A673 (cell line): ENCODE data around the gene TENM4. TPM values are rescaled to one million over a fixed set of nuclear protein-coding genes. Genes with fewer than 3 reads are reported as not detected.

Experiments
- BruUV-seq: library from RNA; stranded (reverse); fragments of 400-500 nt; replicated peaks from 2 replicates; lab custom pipeline; 2021; lab: Mats Ljungman, UMichigan
- CTCF ChIA-PET: fragments of 300-600 bp; sonication (Branson Sonifier 250); formaldehyde crosslinking; loops from one replicate; lab custom pipeline; 2022; ENCODE audit warnings: antibody characterized with exemption; lab: Charles Lee
- POLR2A ChIA-PET: fragments of 300-600 bp; sonication (Branson Sonifier 250); formaldehyde crosslinking; loops from one replicate; lab custom pipeline; 2022; ENCODE audit warnings: antibody characterized with exemption; ENCODE audit not compliant: low non-redundant PET; lab: Charles Lee
- DNase-seq: peaks from one replicate; pipeline ENCODE4 v3.0.0-alpha.2; 2015; ENCODE audit warnings: low spot score
- H3K27ac ChIP-seq: fragments of 200-600 bp; sonication (generic); 2 replicates; pipeline ENCODE4 v1.5.1; 2016; ENCODE audit warnings: mixed run types, low read depth, mild to moderate bottlenecking, mixed read lengths, antibody characterized with exemption, low read length; ENCODE audit not compliant: poor library complexity, severe bottlenecking
- H3K27me3 ChIP-seq: fragments of 200-600 bp; sonication (generic); replicated peaks from 2 replicates; pipeline ENCODE4 v1.6.1; 2017; ENCODE audit warnings: mixed run types, low read depth, mild to moderate bottlenecking, mixed read lengths, antibody characterized with exemption, low read length; ENCODE audit not compliant: insufficient read depth, poor library complexity
- H3K36me3 ChIP-seq: fragments of 200-600 bp; sonication (generic); 2 replicates; pipeline ENCODE4 v1.6.1; 2016; ENCODE audit warnings: mixed run types, mild to moderate bottlenecking, mixed read lengths, antibody characterized with exemption, low read length; ENCODE audit not compliant: insufficient read depth, poor library complexity, severe bottlenecking
- H3K4me1 ChIP-seq: fragments of 200-600 bp; sonication (generic); 2 replicates; pipeline ENCODE4 v1.6.1; 2017; ENCODE audit warnings: mixed run types, mild to moderate bottlenecking, mixed read lengths, antibody characterized with exemption, low read length; ENCODE audit not compliant: insufficient read depth, poor library complexity, severe bottlenecking
- H3K4me3 ChIP-seq: fragments of 200-600 bp; sonication (generic); 2 replicates; pipeline ENCODE4 v1.5.1; 2016; ENCODE audit warnings: low read depth, mixed run types, mild to moderate bottlenecking, mixed read lengths, low read length; ENCODE audit not compliant: poor library complexity, severe bottlenecking
- H3K9me3 ChIP-seq: fragments of 200-600 bp; sonication (generic); 2 replicates; pipeline ENCODE4 v1.6.1; 2016; ENCODE audit warnings: mixed run types, low read depth, mild to moderate bottlenecking, mixed read lengths, antibody characterized with exemption, low read length; ENCODE audit not compliant: poor library complexity, severe bottlenecking
- EZH2 ChIP-seq: fragments of 200-600 bp; sonication (generic); IDR thresholded peaks from 2 replicates; pipeline ENCODE4 v1.6.1; 2017; ENCODE audit warnings: borderline replicate concordance, low read depth, mild to moderate bottlenecking, mixed read lengths, antibody characterized with exemption, low read length; ENCODE audit not compliant: poor library complexity, severe bottlenecking
- intact Hi-C: fragments of 100-400 bp; cut with micrococcal nuclease; formaldehyde crosslinking; loops from one replicate; pipeline ENCODE4 v1.10.0; 2022; ENCODE audit not compliant: unreplicated experiment
- total RNA-seq: library from RNA; stranded (reverse); gene quantifications from 2 replicates; pipeline ENCODE4 v1.2.3, GENCODE V29; 2021
- TF ChIP-seq, protein P1 (sequence below): fragments of 300-800, 200-600 bp; sonication (generic); conservative IDR thresholded peaks from 2 replicates; pipeline ENCODE4 v1.5.1; 2017; ENCODE audit warnings: low read depth, mild to moderate bottlenecking, antibody characterized with exemption, low read length, moderate library complexity, mixed read lengths

Gene TENM4
- total RNA-seq, 1 experiment from 2014 or later: 0.11 TPM

DNA sequence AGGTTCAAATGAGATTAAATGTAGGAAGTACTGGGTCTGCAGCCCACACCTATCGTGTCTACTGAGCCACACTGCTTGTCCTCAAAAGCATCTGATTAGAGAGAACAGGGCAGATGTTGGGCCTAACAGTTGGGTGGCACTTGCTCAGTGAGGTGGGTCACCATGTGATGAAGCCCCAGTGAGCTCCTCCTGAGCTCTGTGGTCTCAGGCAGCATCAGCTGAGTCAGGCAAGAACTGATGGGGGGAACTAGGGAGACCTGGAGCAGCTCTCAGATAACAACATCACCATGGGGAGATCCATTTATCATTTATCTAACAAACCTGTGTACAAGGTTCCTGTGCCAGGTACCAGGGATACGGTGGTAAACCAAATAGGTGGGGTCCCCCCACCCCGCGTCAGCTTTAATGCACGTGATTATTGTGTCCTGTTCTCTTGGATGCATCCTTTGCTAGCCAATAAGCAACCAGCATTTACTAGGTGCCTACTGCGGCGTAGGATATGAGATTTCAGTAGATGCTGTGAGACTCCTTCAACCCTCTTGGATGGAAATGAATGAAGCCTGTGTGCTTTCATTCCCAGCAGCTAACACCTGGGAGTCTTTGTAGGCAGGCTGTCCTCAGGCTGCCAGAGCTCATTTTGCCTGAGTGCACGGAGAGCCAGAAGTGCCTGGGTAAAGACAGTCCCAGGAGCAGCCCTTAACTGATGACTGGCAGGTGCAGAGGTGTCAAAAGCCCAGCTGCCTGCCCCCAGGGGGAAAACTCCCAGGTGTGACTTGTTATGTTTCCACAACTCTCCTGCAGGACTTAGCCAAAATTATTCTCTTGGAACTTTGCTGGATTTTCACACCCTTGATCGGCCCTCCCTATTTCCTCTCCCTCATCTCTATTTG, 792.6 kb downstream of the TENM4 start:
- Histone ChIP-seq H3K4me1 (no peaks in the 10 kb centered on the region), H3K4me3 (no peak overlapping the region), H3K9me3 (no peaks in the 10 kb centered on the region), H3K27ac (no peak overlapping the region), H3K36me3 (no peaks in the 10 kb centered on the region), H3K27me3 (no peaks in the 10 kb centered on the region)
- no peak for TF ChIP-seq EZH2
- TF ChIP-seq, protein P1, sequence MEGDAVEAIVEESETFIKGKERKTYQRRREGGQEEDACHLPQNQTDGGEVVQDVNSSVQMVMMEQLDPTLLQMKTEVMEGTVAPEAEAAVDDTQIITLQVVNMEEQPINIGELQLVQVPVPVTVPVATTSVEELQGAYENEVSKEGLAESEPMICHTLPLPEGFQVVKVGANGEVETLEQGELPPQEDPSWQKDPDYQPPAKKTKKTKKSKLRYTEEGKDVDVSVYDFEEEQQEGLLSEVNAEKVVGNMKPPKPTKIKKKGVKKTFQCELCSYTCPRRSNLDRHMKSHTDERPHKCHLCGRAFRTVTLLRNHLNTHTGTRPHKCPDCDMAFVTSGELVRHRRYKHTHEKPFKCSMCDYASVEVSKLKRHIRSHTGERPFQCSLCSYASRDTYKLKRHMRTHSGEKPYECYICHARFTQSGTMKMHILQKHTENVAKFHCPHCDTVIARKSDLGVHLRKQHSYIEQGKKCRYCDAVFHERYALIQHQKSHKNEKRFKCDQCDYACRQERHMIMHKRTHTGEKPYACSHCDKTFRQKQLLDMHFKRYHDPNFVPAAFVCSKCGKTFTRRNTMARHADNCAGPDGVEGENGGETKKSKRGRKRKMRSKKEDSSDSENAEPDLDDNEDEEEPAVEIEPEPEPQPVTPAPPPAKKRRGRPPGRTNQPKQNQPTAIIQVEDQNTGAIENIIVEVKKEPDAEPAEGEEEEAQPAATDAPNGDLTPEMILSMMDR: no peak
- POLR2A ChIA-PET: no interaction called here
- intact Hi-C loops: loop anchor here (5.0 kb wide), 3 partner anchors 454 to 1509 kb away; no protein-coding TSS in a partner anchor
- CTCF ChIA-PET: interaction anchor here (3.8 kb wide), 1 partner anchor 68 kb away, joined by 35 read pairs; no protein-coding TSS in a partner anchor
- DNase-seq: no peak
- BruUV-seq: no TSS peak

DNA sequence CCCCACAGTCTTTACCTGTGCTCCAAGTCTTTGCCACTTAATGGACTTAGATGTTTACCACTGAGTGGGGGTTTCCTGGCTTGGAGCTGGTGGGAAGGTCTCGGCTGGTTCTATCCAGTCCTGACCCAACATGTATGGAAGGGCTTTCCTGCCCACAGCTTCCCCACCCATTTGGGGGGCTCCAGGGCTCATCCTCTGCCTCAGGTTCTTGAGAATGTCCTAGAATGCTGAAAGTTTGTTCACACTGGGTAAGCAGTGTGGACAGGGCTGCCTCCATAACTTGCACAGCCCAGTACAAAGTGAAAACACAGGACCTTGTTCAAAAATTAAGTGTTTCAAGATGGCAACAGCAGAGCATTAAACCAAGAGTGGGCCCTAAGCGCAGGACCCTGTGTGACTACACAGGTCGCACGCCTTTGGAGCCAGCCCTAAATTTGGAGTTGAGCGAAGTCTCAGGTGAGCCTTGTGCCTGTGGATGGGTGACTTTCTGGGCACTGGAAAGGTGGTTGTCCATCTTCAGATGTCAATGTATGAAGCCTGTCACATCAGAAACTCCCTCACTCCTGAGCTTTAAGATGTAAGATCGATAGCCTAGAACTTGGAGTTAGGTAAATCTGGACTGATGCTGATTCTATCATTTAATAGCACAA, 793.4 kb downstream of the TENM4 start:
- DNase-seq: no peak
- intact Hi-C loops: loop anchor here (5.0 kb wide), 3 partner anchors 455 to 1510 kb away; no protein-coding TSS in a partner anchor

More for the DNA sequence above, 793.4 kb downstream of the TENM4 start:
- Histone ChIP-seq H3K4me3 (no peak overlapping the region), H3K36me3 (no peaks in the 10 kb centered on the region), H3K27ac (no peak overlapping the region), H3K4me1 (no peaks in the 10 kb centered on the region), H3K27me3 (no peaks in the 10 kb centered on the region), H3K9me3 (no peaks in the 10 kb centered on the region)
- ChIA-PET POLR2A (no interaction called here), CTCF (interaction anchor here (0.5 to 3.8 kb wide), 2 partner anchors 69 to 451 kb away, joined by 7 to 35 read pairs; no protein-coding TSS in a partner anchor)
- TF ChIP-seq, protein P1: no peak
- TF ChIP-seq EZH2: no peak
- BruUV-seq: no TSS peak
